GM23248 (cell line): Measurements from ENCODE around the gene IPO5. TPM values are rescaled to one million over a fixed set of nuclear protein-coding genes. Genes with fewer than 3 reads are reported as not detected.

Experiments
- DNase-seq: peaks from one replicate; pipeline ENCODE4 v3.0.0-alpha.2; 2015
- H2AFZ ChIP-seq: fragments of 200-600 bp; sonication (generic); 2 replicates; pipeline ENCODE4 v1.6.1; 2016; ENCODE audit warnings: antibody characterized with exemption
- H3F3A ChIP-seq: fragments of 200-600 bp; sonication (generic); 2 replicates; pipeline ENCODE4 v1.6.1; 2016; ENCODE audit warnings: mild to moderate bottlenecking, antibody characterized with exemption, mixed run types; ENCODE audit not compliant: insufficient read depth
- H3K27ac ChIP-seq: fragments of 200-600 bp; sonication (generic); 2 replicates; pipeline ENCODE4 v1.5.1; 2016; ENCODE audit warnings: mild to moderate bottlenecking
- H3K27me3 ChIP-seq: fragments of 200-600 bp; sonication (generic); replicated peaks from 2 replicates; pipeline ENCODE4 v1.6.1; 2016; ENCODE audit warnings: mild to moderate bottlenecking; ENCODE audit not compliant: insufficient read depth
- H3K36me3 ChIP-seq: fragments of 200-600 bp; sonication (generic); 2 replicates; pipeline ENCODE4 v1.6.1; 2016; ENCODE audit warnings: low read depth, mild to moderate bottlenecking
- H3K4me1 ChIP-seq: fragments of 200-600 bp; sonication (generic); 2 replicates; pipeline ENCODE4 v1.6.1; 2016; ENCODE audit warnings: mild to moderate bottlenecking; ENCODE audit not compliant: insufficient read depth
- H3K4me2 ChIP-seq: fragments of 200-600 bp; sonication (generic); one replicate; pipeline ENCODE4 v1.6.1; 2016; ENCODE audit warnings: mild to moderate bottlenecking; ENCODE audit not compliant: unreplicated experiment
- H3K4me3 ChIP-seq: fragments of 200-600 bp; sonication (generic); 2 replicates; pipeline ENCODE4 v1.5.1; 2016; ENCODE audit warnings: mild to moderate bottlenecking
- H3K79me2 ChIP-seq: fragments of 200-600 bp; sonication (generic); 2 replicates; pipeline ENCODE4 v1.6.1; 2016; ENCODE audit warnings: mild to moderate bottlenecking; ENCODE audit not compliant: insufficient read depth
- H3K9ac ChIP-seq: fragments of 200-600 bp; sonication (generic); 2 replicates; pipeline ENCODE4 v1.6.1; 2016; ENCODE audit warnings: mild to moderate bottlenecking
- H3K9me2 ChIP-seq: fragments of 200-600 bp; sonication (generic); 2 replicates; pipeline ENCODE4 v1.6.1; 2016; ENCODE audit warnings: mixed run types, mild to moderate bottlenecking, moderate library complexity; ENCODE audit not compliant: insufficient read depth
- H3K9me3 ChIP-seq: fragments of 200-600 bp; sonication (generic); one replicate; pipeline ENCODE4 v1.6.1; 2017; ENCODE audit warnings: low read depth
- H4K20me1 ChIP-seq: fragments of 200-600 bp; sonication (generic); 2 replicates; pipeline ENCODE4 v1.6.0; 2016; ENCODE audit not compliant: insufficient read depth
- EZH2 ChIP-seq: fragments of 200-600 bp; sonication (generic); IDR thresholded peaks from 2 replicates; pipeline ENCODE4 v1.6.1; 2018; ENCODE audit warnings: antibody characterized with exemption, mild to moderate bottlenecking; ENCODE audit not compliant: insufficient read depth, poor library complexity, severe bottlenecking
- EZH2phosphoT487 ChIP-seq: fragments of 200-600 bp; sonication (generic); IDR thresholded peaks from 2 replicates; pipeline ENCODE4 v1.6.1; 2018; ENCODE audit warnings: antibody characterized with exemption, moderate library complexity, mild to moderate bottlenecking, low read depth; ENCODE audit not compliant: insufficient read depth
- WGBS, 2 experiments: methylation state at CpG; one replicate each; pipeline ENCODE4 v1.1.6; 2015 to 2017; ENCODE audit warnings: low lambda C conversion rate in 2 of 2, low coverage in 1 of 2; ENCODE audit errors: missing lambda C conversion rate in 2 of 2; 5-methylcytosine and 5-hydroxymethylcytosine counted together
- in situ Hi-C: fragments of 300-500 bp; cut with MboI; formaldehyde crosslinking; loops from 2 replicates; pipeline ENCODE4 v1.15.0; 2020
- polyA plus RNA-seq: library from polyadenylated mRNA; unstranded; fragments of >200 nt; fragmentation: Nextera tagmentation; extraction: Ambion mirVana; gene quantifications from 2 replicates; pipeline ENCODE4 v1.2.1, GENCODE V29; 2016
- total RNA-seq: library from RNA; depleted of rRNA; stranded (reverse); fragments of >200 nt; shearing (Covaris generic); gene quantifications from 2 replicates; pipeline ENCODE4 v1.2.3, GENCODE V29; 2014

Gene IPO5
- total and polyA plus RNA-seq, 2 experiments from 2014 or later: 97.4 to 229 TPM

DNA sequence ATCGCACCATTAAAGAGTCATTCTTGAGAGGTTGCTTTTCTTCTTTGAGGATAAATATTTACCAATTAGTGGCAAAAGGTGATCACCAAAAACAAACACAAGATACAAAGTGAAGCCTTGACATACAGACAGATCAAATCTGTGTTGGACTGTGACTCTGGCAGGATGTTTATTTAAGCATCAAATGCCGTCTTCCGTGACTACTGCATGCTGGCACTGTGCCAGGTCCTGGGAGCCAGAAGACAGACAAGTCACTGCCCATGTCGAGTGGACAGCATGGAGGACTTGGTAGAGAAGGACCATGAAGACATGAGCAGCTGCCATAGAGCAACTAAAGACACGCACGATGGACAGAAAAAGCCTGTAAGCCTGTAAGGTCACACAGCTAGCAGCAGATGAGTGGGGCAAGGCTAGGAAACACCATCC, 96.6 kb downstream of the IPO5 start:
- Histone ChIP-seq H2AFZ (no peak overlapping the region), H3K9ac (no peak overlapping the region), H3K9me3 (no peaks in the 10 kb centered on the region), H3K27me3 (no peaks in the 10 kb centered on the region), H3K27ac (no peak overlapping the region), H3K4me3 (no peak overlapping the region), H3K9me2 (no peaks in the 10 kb centered on the region), H3F3A (no peaks in the 10 kb centered on the region), H3K4me1 (no peaks in the 10 kb centered on the region), H3K36me3 (no peaks in the 10 kb centered on the region), H3K79me2 (no peaks in the 10 kb centered on the region), H4K20me1 (no peaks in the 10 kb centered on the region), H3K4me2 (no peak overlapping the region)
- DNase-seq: no peak
- in situ Hi-C loops: no loop called here
- TF ChIP-seq EZH2: no peak
- TF ChIP-seq EZH2phosphoT487: no peak
- 56 to 62% methylated on average over 6 of the region's 6 CpGs for WGBS, 2 experiments

- TF ChIP-seq EZH2phosphoT487 (no peak), EZH2 (no peak)
- no peaks in the 10 kb centered on the region for H3K9me2 ChIP-seq
- H3K27ac ChIP-seq: no peak overlapping the region
- no peaks in the 10 kb centered on the region for H3K4me1 ChIP-seq
- H3K9me3 ChIP-seq: no peaks in the 10 kb centered on the region
- no peak for DNase-seq
- in situ Hi-C loops: no loop called here
- H3K36me3 ChIP-seq: no peaks in the 10 kb centered on the region
- H3K27me3 ChIP-seq: no peaks in the 10 kb centered on the region
- no peaks in the 10 kb centered on the region for H4K20me1 ChIP-seq
- H3K4me3 ChIP-seq: no peak overlapping the region
- H3K9ac ChIP-seq: no peak overlapping the region
- no peak overlapping the region for H2AFZ ChIP-seq
- WGBS, 2 experiments: 78 to 84% methylated on average over 6 of the region's 6 CpGs
- H3K4me2 ChIP-seq: no peak overlapping the region
- no peaks in the 10 kb centered on the region for H3F3A ChIP-seq
- no peaks in the 10 kb centered on the region for H3K79me2 ChIP-seq
These were observed 98.9 kb downstream of the IPO5 start for GRCh38 chr13:98052412-98052811.

DNA sequence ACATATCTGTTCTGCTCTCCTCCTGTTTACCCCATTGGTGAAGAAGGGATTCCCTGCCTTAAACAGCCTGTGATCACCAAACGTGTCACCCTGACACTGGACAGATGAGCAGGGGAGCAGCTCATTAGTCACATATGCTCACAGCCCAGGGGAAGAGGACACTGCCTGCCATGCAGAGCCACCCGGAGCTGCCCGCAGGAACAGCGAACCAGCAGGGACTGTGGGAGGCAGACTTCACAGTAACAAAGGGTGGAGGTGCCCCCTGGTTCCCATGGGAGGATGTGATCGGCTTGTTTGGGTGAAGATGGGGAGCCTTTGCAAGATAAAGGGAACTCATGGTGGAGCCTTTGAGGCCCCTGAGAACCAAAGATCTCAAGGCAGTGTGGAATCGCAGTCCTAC, 100.8 kb downstream of the IPO5 start:
- Histone ChIP-seq H3K4me1 (no peaks in the 10 kb centered on the region), H3K9ac (no peak overlapping the region), H3K27ac (no peak overlapping the region), H3K36me3 (no peaks in the 10 kb centered on the region), H3K79me2 (no peaks in the 10 kb centered on the region), H3K4me3 (no peak overlapping the region), H3K9me3 (no peaks in the 10 kb centered on the region), H3K4me2 (no peak overlapping the region), H2AFZ (no peak overlapping the region), H3K27me3 (no peaks in the 10 kb centered on the region), H3K9me2 (no peaks in the 10 kb centered on the region), H4K20me1 (no peaks in the 10 kb centered on the region), H3F3A (no peaks in the 10 kb centered on the region)
- in situ Hi-C loops: no loop called here
- DNase-seq: no peak
- no peak for TF ChIP-seq EZH2phosphoT487
- no peak for TF ChIP-seq EZH2
- 74 to 77% methylated on average over 6 of the region's 6 CpGs for WGBS, 2 experiments

- Histone ChIP-seq H3K27ac (no peak overlapping the region), H4K20me1 (no peaks in the 10 kb centered on the region), H3F3A (no peaks in the 10 kb centered on the region), H3K4me1 (no peaks in the 10 kb centered on the region), H2AFZ (no peak overlapping the region), H3K9me2 (no peaks in the 10 kb centered on the region), H3K4me3 (no peak overlapping the region), H3K27me3 (no peaks in the 10 kb centered on the region), H3K9me3 (no peaks in the 10 kb centered on the region), H3K36me3 (no peaks in the 10 kb centered on the region), H3K4me2 (no peak overlapping the region), H3K79me2 (no peaks in the 10 kb centered on the region), H3K9ac (no peak overlapping the region)
- DNase-seq: no peak
- in situ Hi-C loops: no loop called here
- WGBS, 2 experiments: 87% methylated on average over 6 of the region's 6 CpGs
- TF ChIP-seq EZH2 (no peak), EZH2phosphoT487 (no peak)
These were observed 102.1 kb downstream of the IPO5 start for GRCh38 chr13:98055623-98056022.

GRCh38 chr13:98056839-98057410, 103.5 kb downstream of the IPO5 start:
- no peak overlapping the region for H2AFZ ChIP-seq
- WGBS, 2 experiments: 78 to 83% methylated on average over 11 of the region's 11 CpGs

More at GRCh38 chr13:98056839-98057410, 103.5 kb downstream of the IPO5 start:
- in situ Hi-C loops: no loop called here
- no peaks in the 10 kb centered on the region for H3K27me3 ChIP-seq
- no peaks in the 10 kb centered on the region for H3K36me3 ChIP-seq
- H3K9me2 ChIP-seq: no peaks in the 10 kb centered on the region
- H4K20me1 ChIP-seq: no peaks in the 10 kb centered on the region
- H3K9ac ChIP-seq: no peak overlapping the region
- H3K27ac ChIP-seq: no peak overlapping the region
- H3K4me3 ChIP-seq: no peak overlapping the region
- H3K4me2 ChIP-seq: no peak overlapping the region
- no peaks in the 10 kb centered on the region for H3K79me2 ChIP-seq
- H3K9me3 ChIP-seq: no peaks in the 10 kb centered on the region
- no peaks in the 10 kb centered on the region for H3F3A ChIP-seq
- no peak for TF ChIP-seq EZH2phosphoT487
- TF ChIP-seq EZH2: no peak
- no peak for DNase-seq
- no peaks in the 10 kb centered on the region for H3K4me1 ChIP-seq
